HEK293 (cell line): ENCODE results near the gene NPAS2.

ENCODE experiments used
- CTCF ChIA-PET: fragments of 350-600 bp; formaldehyde crosslinking; extraction: SDS; loops from one replicate; lab custom pipeline; 2021; ENCODE audit warnings: antibody characterized with exemption; lab: Yijun Ruan, JAX
- POLR2A ChIA-PET: fragments of 300-600 bp; formaldehyde crosslinking; extraction: SDS; loops from one replicate; lab custom pipeline; 2020; ENCODE audit warnings: antibody characterized with exemption, inconsistent platforms; lab: Yijun Ruan, JAX
- H3K27ac ChIP-seq: fragments of 200-500 bp; sonication (Bioruptor generic); 2 replicates; pipeline ENCODE4 v1.5.1; 2014; ENCODE audit warnings: low read depth, low read length, control low read depth, inconsistent platforms; ENCODE audit errors: extremely low read depth
- H3K36me3 ChIP-seq, 2 experiments: fragments of 200-500 bp in 1 of 2; sonication (Bioruptor generic) in 1 of 2; 1 replicate in 1 of 2; 2 replicates in 1 of 2; pipeline ENCODE4 v1.5.1; 2014 to 2017; ENCODE audit warnings: inconsistent platforms in 2 of 2, low read length in 2 of 2; ENCODE audit not compliant: control insufficient read depth in 2 of 2, insufficient read depth in 1 of 2
- H3K4me1 ChIP-seq: fragments of 200-500 bp; sonication (Bioruptor generic); 2 replicates; pipeline ENCODE4 v1.5.1; 2014; ENCODE audit warnings: mild to moderate bottlenecking, low read length, inconsistent platforms; ENCODE audit not compliant: control insufficient read depth, insufficient read depth
- H3K4me3 ChIP-seq: 2 replicates; pipeline ENCODE4 v1.5.1; 2011; ENCODE audit warnings: low read depth, mild to moderate bottlenecking, control low read depth, low read length, moderate library complexity
- H3K9me3 ChIP-seq: fragments of 200-500 bp; sonication (Bioruptor generic); 2 replicates; pipeline ENCODE4 v1.5.1; 2014; ENCODE audit warnings: low read depth, low read length, inconsistent platforms; ENCODE audit not compliant: control insufficient read depth, insufficient read depth
- OSR2 ChIP-seq: fragments of 450-650 bp; formaldehyde crosslinking; IDR thresholded peaks from 2 replicates; pipeline ENCODE4 v1.5.1; 2016; ENCODE audit warnings: missing biosample characterization, missing genetic modification characterization
- SALL2 ChIP-seq: fragments of 450-650 bp; formaldehyde crosslinking; IDR thresholded peaks from 2 replicates; pipeline ENCODE4 v1.5.0; 2017; ENCODE audit warnings: missing biosample characterization, mild to moderate bottlenecking, missing genetic modification characterization, borderline replicate concordance
- SP3 ChIP-seq: fragments of 450-650 bp; formaldehyde crosslinking; IDR thresholded peaks from 2 replicates; pipeline ENCODE4 v1.5.1; 2016; ENCODE audit warnings: missing biosample characterization, missing genetic modification characterization
- ZBTB20 ChIP-seq: fragments of 450-650 bp; formaldehyde crosslinking; IDR thresholded peaks from 2 replicates; pipeline ENCODE4 v1.5.1; 2016; ENCODE audit warnings: missing biosample characterization, missing genetic modification characterization
- ZBTB21 ChIP-seq: fragments of 450-650 bp; formaldehyde crosslinking; IDR thresholded peaks from 2 replicates; pipeline ENCODE4 v1.5.1; 2017; ENCODE audit warnings: missing biosample characterization, missing genetic modification characterization
- ZBTB26 ChIP-seq: fragments of 450-650 bp; formaldehyde crosslinking; optimal IDR thresholded peaks from 2 replicates; pipeline ENCODE3; 2016; ENCODE audit warnings: missing biosample characterization, mild to moderate bottlenecking, missing genetic modification characterization
- ZBTB44 ChIP-seq: fragments of 450-650 bp; IDR thresholded peaks from 2 replicates; pipeline ENCODE4 v1.5.1; 2018; ENCODE audit warnings: missing biosample characterization, mild to moderate bottlenecking, missing genetic modification characterization
- ZBTB48 ChIP-seq: fragments of 450-650 bp; formaldehyde crosslinking; IDR thresholded peaks from 2 replicates; pipeline ENCODE4 v1.5.1; 2016; ENCODE audit warnings: missing biosample characterization, missing genetic modification characterization
- ZEB2 ChIP-seq: fragments of 450-650 bp; formaldehyde crosslinking; IDR thresholded peaks from 2 replicates; pipeline ENCODE4 v1.5.1; 2016; ENCODE audit warnings: missing biosample characterization, missing genetic modification characterization
- ZFP41 ChIP-seq: fragments of 450-650 bp; formaldehyde crosslinking; IDR thresholded peaks from 2 replicates; pipeline ENCODE4 v1.5.1; 2016; ENCODE audit warnings: missing biosample characterization, missing genetic modification characterization, borderline replicate concordance
- ZNF133 ChIP-seq: fragments of 450-650 bp; formaldehyde crosslinking; IDR thresholded peaks from 2 replicates; pipeline ENCODE4 v1.5.1; 2016; ENCODE audit warnings: missing biosample characterization, missing genetic modification characterization
- ZNF138 ChIP-seq: fragments of 450-650 bp; formaldehyde crosslinking; IDR thresholded peaks from 2 replicates; pipeline ENCODE4 v1.5.1; 2016; ENCODE audit warnings: missing biosample characterization, missing genetic modification characterization, borderline replicate concordance
- ZNF2 ChIP-seq: fragments of 450-650 bp; formaldehyde crosslinking; IDR thresholded peaks from 2 replicates; pipeline ENCODE4 v1.5.1; 2016; ENCODE audit warnings: missing biosample characterization, missing genetic modification characterization
- ZNF23 ChIP-seq: fragments of 450-650 bp; formaldehyde crosslinking; IDR thresholded peaks from 2 replicates; pipeline ENCODE4 v1.5.1; 2016; ENCODE audit warnings: missing biosample characterization, missing genetic modification characterization, borderline replicate concordance
- ZNF391 ChIP-seq: fragments of 450-650 bp; formaldehyde crosslinking; IDR thresholded peaks from 2 replicates; pipeline ENCODE4 v1.5.1; 2016; ENCODE audit warnings: low read depth, missing biosample characterization, missing genetic modification characterization, borderline replicate concordance
- ZNF394 ChIP-seq: fragments of 450-650 bp; formaldehyde crosslinking; IDR thresholded peaks from 2 replicates; pipeline ENCODE4 v1.5.1; 2016; ENCODE audit warnings: missing biosample characterization, missing genetic modification characterization, mild to moderate bottlenecking, moderate library complexity, borderline replicate concordance
- ZNF398 ChIP-seq: fragments of 450-650 bp; formaldehyde crosslinking; IDR thresholded peaks from 2 replicates; pipeline ENCODE4 v1.5.1; 2017; ENCODE audit warnings: missing biosample characterization, missing genetic modification characterization
- ZNF404 ChIP-seq: fragments of 450-650 bp; formaldehyde crosslinking; IDR thresholded peaks from 2 replicates; pipeline ENCODE4 v1.5.1; 2017; ENCODE audit warnings: missing biosample characterization, missing genetic modification characterization
- ZNF645 ChIP-seq: fragments of 450-650 bp; formaldehyde crosslinking; IDR thresholded peaks from 2 replicates; pipeline ENCODE4; 2016; ENCODE audit warnings: missing biosample characterization, missing genetic modification characterization
- ZNF660 ChIP-seq: fragments of 450-650 bp; IDR thresholded peaks from 2 replicates; pipeline ENCODE4 v1.5.1; 2018; ENCODE audit warnings: missing biosample characterization, mild to moderate bottlenecking, missing genetic modification characterization
- ZNF701 ChIP-seq: fragments of 450-650 bp; formaldehyde crosslinking; IDR thresholded peaks from 2 replicates; pipeline ENCODE4 v1.5.1; 2016; ENCODE audit warnings: missing biosample characterization, missing genetic modification characterization

Gene NPAS2

GRCh38 chr2:101004620-101005325, 184.8 kb downstream of the NPAS2 start (continued):
- TF ChIP-seq ZBTB44 (tag by site-specific recombination) (no peak), ZBTB21 (tag by site-specific recombination) (no peak), ZNF23 (tag by site-specific recombination) (no peak), SP3 (no peak), ZNF138 (tag by site-specific recombination) (no peak)

- no peak overlapping the region for H3K27ac ChIP-seq
- ChIA-PET CTCF (interaction anchor here (1.1 to 1.3 kb wide), 4 partner anchors 120 to 396 kb away, joined by 3 to 6 read pairs (median 4); no protein-coding TSS in a partner anchor), POLR2A (no interaction called here)
- no peak overlapping the region for H3K4me3 ChIP-seq
- H3K4me1 ChIP-seq, result no peaks in the 10 kb centered on the region
- peaks cover 56 to 79% of the 10 kb centered on the region in 2 experiments for H3K36me3 ChIP-seq
- TF ChIP-seq ZNF404 (tag by site-specific recombination) (no peak), ZBTB26 (tag by site-specific recombination) (no peak), ZBTB44 (tag by site-specific recombination) (no peak), ZNF394 (no peak), ZNF391 (tag by site-specific recombination) (no peak), ZBTB48 (tag by site-specific recombination) (no peak), ZEB2 (tag by site-specific recombination) (no peak), ZFP41 (no peak), ZNF645 (tag by site-specific recombination) (no peak), ZNF660 (tag by site-specific recombination) (no peak), ZNF398 (tag by site-specific recombination) (no peak), ZNF2 (tag by site-specific recombination) (no peak), OSR2 (tag by site-specific recombination) (no peak), ZBTB20 (tag by site-specific recombination) (no peak), ZNF701 (tag by site-specific recombination) (no peak), ZNF133 (no peak), SALL2 (tag by site-specific recombination) (no peak)
- no peaks in the 10 kb centered on the region for H3K9me3 ChIP-seq
These were observed 186.3 kb downstream of the NPAS2 start for GRCh38 chr2:101006065-101006715.
